ENCODE measurements around the gene MAEA. TPM values are rescaled to one million over a fixed set of nuclear protein-coding genes. Genes with fewer than 3 reads are reported as not detected.

MAEA gene
- total RNA-seq, 2 donors from 2014 or later, result 38.4 to 48.4 TPM

DNA sequence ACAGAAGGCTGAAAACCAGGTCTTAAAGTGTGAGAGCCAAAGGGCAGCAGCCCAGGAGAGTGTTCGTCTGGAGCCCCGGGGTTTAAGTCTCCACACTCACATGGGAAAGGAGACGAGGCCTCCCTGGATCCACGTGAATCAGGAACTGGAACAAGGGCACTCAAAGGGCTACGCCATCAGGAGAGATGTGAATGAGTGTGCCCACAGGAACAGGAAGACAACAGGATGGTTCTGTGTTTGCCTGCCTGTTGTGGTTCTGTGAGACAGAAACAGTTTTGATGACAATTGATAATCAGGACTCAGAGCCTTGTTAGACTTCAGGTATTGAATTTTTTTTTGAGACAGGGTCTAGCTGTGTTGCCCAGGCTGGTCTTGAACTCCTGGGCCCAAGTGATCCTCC, 35.9 kb upstream of the MAEA start:
- no peak for ATAC-seq (replicated peaks in 1 of 2)
- Mint-ChIP-seq H3K36me3 (ENCODE audit: insufficient read depth in 2 of 2) (peaks cover 21 to 47% of the 10 kb centered on the region in 2 donors), H3K4me1 (ENCODE audit: low read depth) (peaks cover 74% of the 10 kb centered on the region), H3K4me3 (peak overlapping the region; percentile 38 to 66), H3K9me3 (peaks cover 7 to 11% of the 10 kb centered on the region in 2 donors), H3K27ac (peak overlapping the region; percentile 85), H3K27me3 (ENCODE audit: low read depth) (no peaks in the 10 kb centered on the region)
- no peak for DNase-seq

DNA sequence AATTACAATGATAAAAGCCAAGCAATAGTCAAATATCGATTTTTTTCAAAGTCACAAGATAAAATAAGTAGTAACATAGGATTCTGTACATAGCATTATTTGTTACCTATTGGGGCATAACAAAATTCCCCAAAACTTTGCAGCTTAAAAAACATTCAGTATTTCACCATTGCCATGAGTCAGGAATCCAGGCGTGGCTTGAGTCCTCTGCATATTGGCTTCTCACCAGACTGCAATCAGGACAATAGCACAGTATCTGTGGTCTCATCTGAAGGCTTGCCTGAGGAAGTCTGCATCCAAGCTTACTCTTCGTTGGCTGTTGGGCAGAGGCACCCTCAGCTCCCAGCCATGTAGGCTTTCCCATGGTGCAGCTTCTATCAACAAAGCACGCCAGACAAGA, 34.5 kb upstream of the MAEA start:
- Mint-ChIP-seq H3K27me3 (ENCODE audit: low read depth) (no peaks in the 10 kb centered on the region), H3K36me3 (ENCODE audit: insufficient read depth in 2 of 2) (peaks cover 18 to 47% of the 10 kb centered on the region in 2 donors), H3K27ac (no peak overlapping the region), H3K4me1 (ENCODE audit: low read depth) (peaks cover 78% of the 10 kb centered on the region), H3K9me3 (peaks cover 7 to 11% of the 10 kb centered on the region in 2 donors), H3K4me3 (no peak overlapping the region)
- no peak for ATAC-seq (replicated peaks in 1 of 2)
- no peak for DNase-seq

DNA sequence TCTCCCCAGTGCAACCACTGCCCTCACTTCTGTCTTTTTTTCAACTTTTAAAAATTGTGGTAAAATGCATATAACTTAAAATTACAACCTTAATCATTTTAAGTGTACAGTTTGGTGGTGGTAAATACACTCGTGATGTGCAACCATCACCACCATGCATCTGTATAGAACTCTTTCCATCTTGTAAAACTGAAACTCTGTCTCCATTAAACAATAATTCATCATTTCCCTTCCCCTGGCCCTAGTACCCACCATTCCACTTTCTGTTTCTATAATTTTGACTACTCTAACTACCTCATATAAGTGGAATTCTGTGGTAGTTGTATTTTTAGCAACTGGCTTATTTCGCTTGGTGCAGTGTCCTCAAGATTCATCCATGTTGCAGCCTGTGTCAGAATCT, 34.0 kb upstream of the MAEA start:
- ATAC-seq (replicated peaks in 1 of 2) (peak; percentile 64 to 72), DNase-seq (no peak)
- Mint-ChIP-seq H3K27ac (peak overlapping the region; percentile 68), H3K9me3 (peaks cover 7 to 11% of the 10 kb centered on the region in 2 donors), H3K4me3 (peak overlapping the region in 1 of 2 donors; percentile 39), H3K4me1 (ENCODE audit: low read depth) (peaks cover 78% of the 10 kb centered on the region), H3K36me3 (ENCODE audit: insufficient read depth in 2 of 2) (peaks cover 18 to 41% of the 10 kb centered on the region in 2 donors), H3K27me3 (ENCODE audit: low read depth) (no peaks in the 10 kb centered on the region)

DNA sequence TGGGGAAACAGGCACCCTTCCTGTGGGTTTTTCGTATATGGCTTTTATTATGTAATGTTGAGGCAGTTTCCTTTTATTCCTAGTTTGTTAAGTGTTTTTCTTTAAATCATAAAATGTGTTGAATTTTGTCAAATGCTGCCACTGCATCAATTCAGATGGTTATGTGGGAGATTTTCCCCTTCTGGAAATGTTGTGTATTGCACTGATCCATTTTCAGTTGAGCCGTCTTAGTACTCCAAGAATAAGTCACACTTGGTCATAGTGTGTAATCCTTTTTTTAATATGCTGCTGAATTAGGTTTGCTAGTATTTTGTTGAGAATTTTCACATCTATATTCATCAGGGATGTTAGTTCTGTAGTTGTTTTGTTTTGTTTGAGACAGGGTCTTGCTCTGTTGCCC, 31.2 kb upstream of the MAEA start:
- peaks cover 51% of the 10 kb centered on the region for H3K4me1 Mint-ChIP-seq (ENCODE audit: low read depth)
- ATAC-seq (replicated peaks in 1 of 2) (no peak), DNase-seq (no peak)
- H3K36me3 Mint-ChIP-seq (ENCODE audit: insufficient read depth in 2 of 2), result peaks cover 12 to 23% of the 10 kb centered on the region in 2 donors
- no peak overlapping the region for H3K4me3 Mint-ChIP-seq
- no peak overlapping the region for H3K27ac Mint-ChIP-seq
- no peaks in the 10 kb centered on the region for H3K27me3 Mint-ChIP-seq (ENCODE audit: low read depth)
- H3K9me3 Mint-ChIP-seq, result peaks cover 6 to 10% of the 10 kb centered on the region in 2 donors

DNA sequence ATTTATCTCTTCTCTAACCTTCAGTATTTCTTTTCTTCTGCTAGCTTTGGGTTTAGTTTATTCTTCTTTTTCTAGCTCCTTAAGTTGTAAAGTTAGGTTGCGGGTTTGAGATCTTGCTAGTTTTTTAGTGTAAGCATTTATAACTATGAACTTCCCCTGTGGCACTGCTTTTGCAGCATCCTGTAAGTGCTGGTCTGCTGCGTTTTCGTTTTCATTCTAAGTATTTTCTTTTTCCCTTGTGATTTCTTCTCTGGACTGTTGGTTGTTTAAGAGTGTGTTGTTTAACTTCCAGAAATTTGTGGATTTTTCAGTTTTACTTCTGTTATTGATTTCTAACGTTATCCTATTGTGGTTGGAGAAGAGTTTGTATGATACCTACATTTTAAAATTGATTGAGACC, 29.7 kb upstream of the MAEA start:
- Mint-ChIP-seq H3K4me3 (peak overlapping the region in 1 of 2 donors; percentile 56), H3K36me3 (ENCODE audit: insufficient read depth in 2 of 2) (peaks cover 3 to 13% of the 10 kb centered on the region in 2 donors), H3K27me3 (ENCODE audit: low read depth) (no peaks in the 10 kb centered on the region), H3K27ac (peak overlapping the region; percentile 79), H3K4me1 (ENCODE audit: low read depth) (peaks cover 36% of the 10 kb centered on the region), H3K9me3 (peaks cover 2 to 5% of the 10 kb centered on the region in 2 donors)
- DNase-seq, result no peak
- ATAC-seq (replicated peaks in 1 of 2), result no peak

DNA sequence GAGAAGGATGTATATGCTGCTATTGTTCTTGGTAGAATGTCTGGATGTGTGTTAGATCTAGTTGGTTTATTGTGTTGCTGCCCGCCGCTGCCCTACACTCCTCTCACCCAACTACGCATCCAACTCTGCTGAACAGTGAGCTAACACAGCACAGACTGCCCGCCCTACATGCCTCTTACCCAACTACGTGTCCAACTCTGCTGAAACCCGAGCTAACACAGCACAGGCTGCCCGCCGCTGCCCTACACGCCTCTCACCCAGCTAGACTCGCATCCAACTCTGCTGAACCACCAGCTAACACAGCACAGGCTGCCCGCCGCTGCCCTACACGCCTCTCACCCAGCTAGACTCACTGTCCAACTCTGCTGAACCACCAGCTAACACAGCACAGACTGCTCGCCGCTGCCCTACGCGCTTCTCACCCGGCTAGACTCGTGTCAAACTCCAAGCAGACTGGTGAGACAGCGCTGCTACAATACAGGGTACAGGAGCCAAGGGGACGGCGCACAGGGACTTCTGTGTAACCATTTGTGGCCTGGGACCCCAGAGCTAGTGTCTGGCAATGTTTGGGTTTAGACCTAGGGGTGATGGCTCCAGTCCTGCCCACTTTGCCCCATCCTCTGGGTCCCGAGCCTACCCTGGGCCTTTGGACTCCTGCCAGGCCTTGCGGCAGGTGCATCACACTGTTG, 29.1 kb upstream of the MAEA start:
- Mint-ChIP-seq H3K4me1 (ENCODE audit: low read depth) (peaks cover 30% of the 10 kb centered on the region), H3K27ac (no peak overlapping the region)
- no peak for ATAC-seq (replicated peaks in 1 of 2)

DNA sequence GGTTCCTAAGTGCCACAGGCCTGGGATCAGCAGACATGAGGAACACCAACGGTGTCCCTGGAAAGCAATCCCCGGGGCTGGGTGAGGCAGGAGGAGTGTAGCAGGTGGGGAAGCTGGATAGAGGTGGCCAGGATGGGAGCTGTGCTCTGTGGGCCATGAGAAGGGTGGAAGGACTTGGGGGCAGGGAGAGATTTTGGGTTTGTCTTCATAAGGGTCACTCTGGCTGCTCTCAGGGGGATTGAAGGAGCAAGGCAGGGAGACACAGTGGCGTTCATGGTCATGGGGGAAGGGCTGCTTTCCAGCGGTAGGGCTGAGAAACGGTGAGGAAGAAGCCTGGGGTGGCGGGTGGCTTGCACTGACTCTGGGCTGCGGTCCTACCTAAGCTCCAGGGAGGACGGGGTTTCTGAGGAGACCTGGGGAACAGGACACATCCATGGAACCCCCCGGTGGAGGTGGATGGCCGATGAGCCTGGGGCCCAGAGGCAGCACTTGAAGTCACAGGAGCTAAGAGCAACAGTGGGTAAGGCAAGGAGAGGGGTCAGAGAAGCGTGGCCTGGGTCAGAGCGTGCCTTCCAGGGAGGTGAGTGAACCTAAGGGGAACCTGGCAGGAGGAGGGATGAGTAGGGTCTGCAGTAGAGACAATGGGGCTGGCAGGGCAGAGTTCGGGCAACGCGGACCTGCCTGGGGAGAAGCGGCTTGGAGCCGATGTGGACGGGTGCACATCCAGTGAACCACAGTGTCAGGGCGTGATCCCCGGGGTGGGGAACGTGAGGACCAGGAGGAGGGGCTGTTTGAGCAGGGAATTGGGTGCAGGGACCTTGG, 28.4 kb upstream of the MAEA start:
- DNase-seq (no peak), ATAC-seq (replicated peaks in 1 of 2) (no peak)
- no peak overlapping the region for H3K27ac Mint-ChIP-seq
- peaks cover under 1 to 4% of the 10 kb centered on the region in 2 donors for H3K9me3 Mint-ChIP-seq
- no peak overlapping the region for H3K4me3 Mint-ChIP-seq
- no peaks in the 10 kb centered on the region for H3K27me3 Mint-ChIP-seq (ENCODE audit: low read depth)
- H3K36me3 Mint-ChIP-seq (ENCODE audit: insufficient read depth in 2 of 2), result peaks cover under 1 to 9% of the 10 kb centered on the region in 2 donors
- peaks cover 24% of the 10 kb centered on the region for H3K4me1 Mint-ChIP-seq (ENCODE audit: low read depth)

More for the DNA sequence above, 29.1 kb upstream of the MAEA start:
- H3K36me3 Mint-ChIP-seq (ENCODE audit: insufficient read depth in 2 of 2), result peaks cover 3 to 13% of the 10 kb centered on the region in 2 donors
- H3K4me3 Mint-ChIP-seq, result peak overlapping the region in 1 of 2 donors; percentile 56
- DNase-seq, result no peak
- H3K27me3 Mint-ChIP-seq (ENCODE audit: low read depth), result no peaks in the 10 kb centered on the region
- peaks cover 2 to 5% of the 10 kb centered on the region in 2 donors for H3K9me3 Mint-ChIP-seq

DNA sequence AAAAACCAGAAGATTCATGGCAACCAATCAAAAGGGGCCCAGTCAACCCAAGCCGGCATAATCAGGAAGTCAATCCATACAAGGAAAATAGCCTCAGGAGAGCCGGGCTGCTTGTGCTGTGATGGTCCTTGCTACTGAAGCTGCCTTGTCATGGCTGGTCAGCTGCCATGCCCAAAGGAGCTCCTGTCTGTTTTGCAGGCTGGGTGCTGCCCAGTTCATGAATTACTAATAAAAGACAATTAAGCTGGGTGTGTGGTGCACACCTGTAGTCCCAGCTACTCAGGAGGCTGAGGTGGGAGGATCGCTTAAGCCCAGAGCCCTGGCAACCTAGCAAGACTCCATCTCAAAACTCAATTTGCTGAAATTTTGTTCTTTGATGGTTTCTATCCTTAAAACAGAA, 24.7 kb upstream of the MAEA start:
- Mint-ChIP-seq H3K4me3 (no peak overlapping the region), H3K36me3 (ENCODE audit: insufficient read depth in 2 of 2) (peaks cover 0 to 2% of the 10 kb centered on the region in 2 donors), H3K27ac (no peak overlapping the region), H3K27me3 (ENCODE audit: low read depth) (no peaks in the 10 kb centered on the region), H3K4me1 (ENCODE audit: low read depth) (peaks cover 27% of the 10 kb centered on the region), H3K9me3 (peaks cover 2 to 3% of the 10 kb centered on the region in 2 donors)
- DNase-seq (no peak), ATAC-seq (replicated peaks in 1 of 2) (no peak)

DNA sequence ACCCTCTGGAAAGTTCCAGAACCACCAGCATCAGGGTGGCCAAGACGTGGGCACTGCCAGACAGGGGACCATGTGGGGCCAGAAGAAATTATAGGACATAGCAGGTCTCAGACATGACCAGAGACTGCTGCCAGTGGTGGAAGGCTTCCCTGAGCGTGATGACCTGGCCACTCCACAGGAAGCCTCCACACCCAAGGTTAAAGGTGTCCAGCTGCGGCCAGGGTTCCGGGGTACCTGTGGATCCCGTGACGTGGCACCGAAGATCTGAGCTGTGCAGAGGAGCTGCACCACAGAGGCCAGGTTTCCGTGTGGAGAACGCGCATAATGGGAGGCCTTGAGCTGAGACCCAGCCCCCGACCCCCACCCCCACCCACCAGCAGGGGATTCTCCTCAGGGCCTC, 24.3 kb upstream of the MAEA start:
- Mint-ChIP-seq H3K9me3 (peaks cover 2 to 3% of the 10 kb centered on the region in 2 donors), H3K4me1 (ENCODE audit: low read depth) (peaks cover 22% of the 10 kb centered on the region)
- DNase-seq, result no peak

DNA sequence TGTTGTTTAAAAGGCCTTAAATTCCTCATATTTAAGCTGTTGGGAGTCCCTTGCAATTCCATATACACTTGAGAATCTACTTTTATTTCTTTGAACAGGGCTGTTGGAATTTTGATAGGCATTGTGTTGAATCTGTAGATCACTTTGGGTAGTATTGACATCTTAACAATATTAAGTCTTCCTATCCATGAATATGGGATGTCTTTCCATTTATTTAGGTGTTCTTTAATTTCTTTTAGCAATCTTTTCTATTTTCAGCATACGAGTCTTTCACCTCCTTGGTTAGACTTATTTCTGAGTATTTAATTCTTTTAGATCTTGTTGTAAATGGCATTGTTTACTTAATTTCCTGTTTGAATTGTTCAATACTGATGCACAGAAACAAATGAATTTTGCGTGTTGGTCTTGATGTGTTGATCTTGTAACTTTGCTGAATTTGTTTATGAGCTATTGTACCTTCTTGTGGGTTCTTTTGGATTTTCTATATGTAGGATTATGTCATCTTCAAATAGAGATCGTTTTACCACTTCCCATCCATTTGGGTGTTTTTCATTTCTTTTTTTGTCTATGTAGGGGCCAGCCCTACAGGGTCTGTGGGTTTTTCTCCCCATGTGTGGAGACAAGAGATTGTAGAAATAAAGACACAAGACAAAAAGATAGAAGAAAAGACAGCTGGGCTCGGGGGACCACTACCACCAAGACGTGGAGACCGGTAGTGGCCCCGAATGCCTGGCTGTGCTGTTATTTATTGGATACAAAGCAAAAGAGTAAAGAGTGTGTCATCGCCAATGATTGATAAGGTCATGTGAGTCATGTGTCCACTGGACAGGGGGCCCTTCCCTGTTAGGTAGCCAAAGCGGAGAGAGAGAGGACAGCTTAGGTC, 22.6 kb upstream of the MAEA start:
- Mint-ChIP-seq H3K9me3 (peaks cover 2 to 3% of the 10 kb centered on the region in 2 donors), H3K36me3 (ENCODE audit: insufficient read depth in 2 of 2) (peaks cover 0 to 4% of the 10 kb centered on the region in 2 donors), H3K27me3 (ENCODE audit: low read depth) (no peaks in the 10 kb centered on the region), H3K27ac (peak overlapping the region; percentile 87), H3K4me3 (peak overlapping the region; percentile 86), H3K4me1 (ENCODE audit: low read depth) (peaks cover 19% of the 10 kb centered on the region)
- DNase-seq (no peak), ATAC-seq (replicated peaks in 1 of 2) (peak; percentile 79 to 90)

More for the DNA sequence above, 24.3 kb upstream of the MAEA start:
- Mint-ChIP-seq H3K27me3 (ENCODE audit: low read depth) (no peaks in the 10 kb centered on the region), H3K4me3 (no peak overlapping the region), H3K27ac (no peak overlapping the region), H3K36me3 (ENCODE audit: insufficient read depth in 2 of 2) (peaks cover 0 to 2% of the 10 kb centered on the region in 2 donors)
- ATAC-seq (replicated peaks in 1 of 2), result no peak

DNA sequence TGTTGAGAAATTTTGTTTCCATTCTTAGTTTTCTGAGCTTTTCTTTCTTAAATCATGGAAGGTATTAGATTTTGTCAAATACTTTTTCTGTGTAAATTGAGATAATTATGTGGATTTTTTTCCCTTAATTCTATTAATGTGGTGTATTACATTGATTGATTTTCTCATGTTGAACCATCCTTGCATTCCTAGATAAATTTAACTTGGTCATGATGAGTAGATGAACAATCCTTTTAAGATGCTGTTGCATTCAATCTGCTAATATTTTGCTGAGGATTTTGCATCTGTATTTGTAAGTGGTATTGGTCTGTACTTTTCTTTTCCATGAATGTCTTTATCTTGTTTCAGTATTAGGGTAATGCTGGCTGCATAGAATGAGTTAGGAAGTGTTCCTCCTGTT, 20.5 kb upstream of the MAEA start:
- Mint-ChIP-seq H3K4me1 (ENCODE audit: low read depth) (peaks cover 19% of the 10 kb centered on the region), H3K4me3 (no peak overlapping the region), H3K27ac (no peak overlapping the region), H3K36me3 (ENCODE audit: insufficient read depth in 2 of 2) (peaks cover 0 to 4% of the 10 kb centered on the region in 2 donors), H3K27me3 (ENCODE audit: low read depth) (no peaks in the 10 kb centered on the region), H3K9me3 (peaks cover 2 to 3% of the 10 kb centered on the region in 2 donors)
- DNase-seq (no peak), ATAC-seq (replicated peaks in 1 of 2) (no peak)

DNA sequence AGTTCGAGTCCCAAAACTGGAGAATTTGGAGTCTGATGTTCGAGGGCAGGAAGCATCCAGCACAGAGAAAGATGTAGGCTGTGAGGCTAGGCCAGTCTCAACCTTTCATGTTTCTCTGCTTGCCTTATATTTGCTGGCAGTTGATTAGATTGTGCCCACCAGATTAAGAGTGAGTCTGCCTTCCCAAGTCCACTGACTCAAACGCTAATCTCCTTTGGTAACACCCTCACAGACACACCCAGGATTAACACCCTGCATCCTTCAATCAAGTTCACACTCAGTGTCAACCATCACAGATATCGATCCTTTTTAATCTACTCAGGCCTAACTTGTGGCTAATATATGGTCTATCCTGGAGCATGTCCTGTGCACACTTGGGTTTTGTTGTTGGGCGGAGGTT, 18.0 kb upstream of the MAEA start:
- H3K27me3 Mint-ChIP-seq (ENCODE audit: low read depth), result no peaks in the 10 kb centered on the region
- no peak overlapping the region for H3K27ac Mint-ChIP-seq
- H3K4me1 Mint-ChIP-seq (ENCODE audit: low read depth), result peaks cover 14% of the 10 kb centered on the region
- DNase-seq (no peak), ATAC-seq (replicated peaks in 1 of 2) (no peak)
- no peak overlapping the region for H3K4me3 Mint-ChIP-seq
- peaks cover 0 to 6% of the 10 kb centered on the region in 2 donors for H3K36me3 Mint-ChIP-seq (ENCODE audit: insufficient read depth in 2 of 2)
- peaks cover 2 to 3% of the 10 kb centered on the region in 2 donors for H3K9me3 Mint-ChIP-seq
